KMS-11 (cell line): ENCODE results near the gene CCSER1.

ENCODE experiments used
- H2AFZ ChIP-seq: fragments of 200-600 bp; sonication (generic); 2 replicates; pipeline ENCODE4 v1.6.1; 2016; ENCODE audit warnings: antibody characterized with exemption, mixed run types, low read depth
- H3K27ac ChIP-seq: fragments of 200-600 bp; sonication (generic); 2 replicates; pipeline ENCODE4 v1.6.1; 2016; ENCODE audit warnings: mild to moderate bottlenecking, mixed run types
- H3K27me3 ChIP-seq: fragments of 200-600 bp; sonication (generic); 2 replicates; pipeline ENCODE4 v1.6.1; 2017; ENCODE audit warnings: mild to moderate bottlenecking, low read depth, mixed run types, moderate library complexity; ENCODE audit not compliant: insufficient read depth
- H3K36me3 ChIP-seq: fragments of 200-600 bp; sonication (generic); 2 replicates; pipeline ENCODE4 v1.6.1; 2017; ENCODE audit warnings: mild to moderate bottlenecking, mixed run types; ENCODE audit not compliant: insufficient read depth
- H3K4me1 ChIP-seq: fragments of 200-600 bp; sonication (generic); 2 replicates; pipeline ENCODE4 v1.6.1; 2016; ENCODE audit warnings: mild to moderate bottlenecking, low read depth, mixed run types; ENCODE audit not compliant: poor library complexity, severe bottlenecking
- H3K4me2 ChIP-seq: fragments of 200-600 bp; sonication (generic); 2 replicates; pipeline ENCODE4 v1.7.0; 2016; ENCODE audit warnings: mild to moderate bottlenecking, mixed run types
- H3K4me3 ChIP-seq: fragments of 200-600 bp; sonication (generic); IDR thresholded peaks from 2 replicates; pipeline ENCODE4 v1.6.1; 2017; ENCODE audit warnings: low read depth, low read length, mixed read lengths; ENCODE audit not compliant: insufficient read depth
- H3K79me2 ChIP-seq: fragments of 200-600 bp; sonication (generic); 2 replicates; pipeline ENCODE4 v1.6.1; 2016; ENCODE audit warnings: low read depth, mixed run types; ENCODE audit not compliant: insufficient read depth
- H3K9ac ChIP-seq: fragments of 200-600 bp; sonication (generic); 2 replicates; pipeline ENCODE4 v1.6.1; 2016; ENCODE audit warnings: mild to moderate bottlenecking, mixed run types
- H4K20me1 ChIP-seq: fragments of 200-600 bp; sonication (generic); 2 replicates; pipeline ENCODE4 v1.6.1; 2016; ENCODE audit warnings: mild to moderate bottlenecking, mixed run types; ENCODE audit not compliant: insufficient read depth
- TF ChIP-seq, protein P1 (sequence below): fragments of 200-600 bp; sonication (generic); conservative IDR thresholded peaks from 2 replicates; pipeline ENCODE4 v1.6.1; 2017; ENCODE audit warnings: low read depth, mild to moderate bottlenecking, antibody characterized with exemption, low read length, moderate library complexity, mixed read lengths

CCSER1 gene

DNA sequence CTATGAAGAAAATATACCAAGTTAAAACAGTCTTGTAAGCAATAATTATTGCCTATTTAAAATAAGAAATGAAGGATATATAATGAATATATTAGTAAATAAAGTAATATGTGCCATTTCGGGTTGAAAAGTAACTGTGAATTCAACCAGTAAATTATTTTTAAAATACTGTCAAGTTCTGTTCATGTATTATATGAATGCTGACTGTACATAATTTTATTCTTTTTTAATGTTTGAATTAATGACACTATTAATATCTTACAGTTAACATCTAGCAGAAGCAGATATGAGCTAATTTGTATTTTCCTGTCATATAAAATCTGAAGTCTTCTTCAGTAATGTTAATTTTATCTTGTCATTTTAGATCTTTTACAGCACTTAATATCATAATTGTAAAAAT lies 632.9 kb downstream of the CCSER1 start:
- H4K20me1 ChIP-seq = no peaks in the 10 kb centered on the region
- no peak overlapping the region for H3K27ac ChIP-seq
- H3K27me3 ChIP-seq = no peaks in the 10 kb centered on the region
- no peak overlapping the region for H2AFZ ChIP-seq
- H3K79me2 ChIP-seq = no peaks in the 10 kb centered on the region
- H3K4me2 ChIP-seq = no peak overlapping the region
- H3K36me3 ChIP-seq = no peaks in the 10 kb centered on the region
- H3K9ac ChIP-seq = no peak overlapping the region
- no peaks in the 10 kb centered on the region for H3K4me1 ChIP-seq
- TF ChIP-seq, protein P1, sequence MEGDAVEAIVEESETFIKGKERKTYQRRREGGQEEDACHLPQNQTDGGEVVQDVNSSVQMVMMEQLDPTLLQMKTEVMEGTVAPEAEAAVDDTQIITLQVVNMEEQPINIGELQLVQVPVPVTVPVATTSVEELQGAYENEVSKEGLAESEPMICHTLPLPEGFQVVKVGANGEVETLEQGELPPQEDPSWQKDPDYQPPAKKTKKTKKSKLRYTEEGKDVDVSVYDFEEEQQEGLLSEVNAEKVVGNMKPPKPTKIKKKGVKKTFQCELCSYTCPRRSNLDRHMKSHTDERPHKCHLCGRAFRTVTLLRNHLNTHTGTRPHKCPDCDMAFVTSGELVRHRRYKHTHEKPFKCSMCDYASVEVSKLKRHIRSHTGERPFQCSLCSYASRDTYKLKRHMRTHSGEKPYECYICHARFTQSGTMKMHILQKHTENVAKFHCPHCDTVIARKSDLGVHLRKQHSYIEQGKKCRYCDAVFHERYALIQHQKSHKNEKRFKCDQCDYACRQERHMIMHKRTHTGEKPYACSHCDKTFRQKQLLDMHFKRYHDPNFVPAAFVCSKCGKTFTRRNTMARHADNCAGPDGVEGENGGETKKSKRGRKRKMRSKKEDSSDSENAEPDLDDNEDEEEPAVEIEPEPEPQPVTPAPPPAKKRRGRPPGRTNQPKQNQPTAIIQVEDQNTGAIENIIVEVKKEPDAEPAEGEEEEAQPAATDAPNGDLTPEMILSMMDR = no peak
- no peak overlapping the region for H3K4me3 ChIP-seq

DNA sequence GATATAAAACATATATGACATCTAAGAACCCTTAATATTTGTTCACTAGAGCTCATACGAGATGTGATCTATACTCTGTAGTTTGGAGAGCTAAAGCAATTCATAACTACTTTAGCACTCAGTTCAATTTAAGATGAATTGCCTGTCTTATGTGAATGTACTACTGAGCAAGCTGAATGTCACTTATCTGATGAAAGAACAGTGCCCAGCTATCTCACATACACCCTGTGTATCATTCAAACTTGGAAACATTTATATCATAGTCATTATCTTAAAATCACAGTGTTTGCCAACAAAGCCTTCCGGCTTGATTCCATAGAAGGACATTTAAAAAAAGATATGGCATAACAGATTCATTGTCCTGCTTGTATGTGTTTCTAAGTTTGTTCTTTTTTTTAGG lies 639.6 kb downstream of the CCSER1 start:
- no peaks in the 10 kb centered on the region for H3K27me3 ChIP-seq
- no peaks in the 10 kb centered on the region for H3K36me3 ChIP-seq
- no peak overlapping the region for H2AFZ ChIP-seq
- no peaks in the 10 kb centered on the region for H3K79me2 ChIP-seq
- H3K4me2 ChIP-seq = no peak overlapping the region
- H3K9ac ChIP-seq = no peak overlapping the region
- TF ChIP-seq, protein P1 = no peak
- no peak overlapping the region for H3K4me3 ChIP-seq
- H3K27ac ChIP-seq = no peak overlapping the region
- no peaks in the 10 kb centered on the region for H3K4me1 ChIP-seq
- H4K20me1 ChIP-seq = no peaks in the 10 kb centered on the region

DNA sequence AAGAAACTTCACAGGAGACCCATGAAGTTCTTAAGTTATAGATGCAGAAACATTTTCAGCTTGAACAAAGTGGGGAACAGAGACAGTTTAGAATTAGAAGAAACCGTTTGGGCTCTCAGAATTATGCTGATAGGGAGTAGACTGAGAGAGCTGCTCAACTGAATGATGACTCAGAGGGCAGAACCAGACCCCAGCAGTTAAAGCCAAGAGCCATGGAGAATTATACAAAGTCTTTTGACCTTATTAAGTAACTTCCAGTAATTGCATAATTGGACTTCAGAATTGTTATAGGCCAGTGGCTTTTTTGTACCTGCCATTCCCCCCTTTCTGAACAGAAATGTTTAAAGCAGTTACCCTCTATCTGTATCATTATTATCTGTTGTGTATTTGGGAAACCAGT lies 642.1 kb downstream of the CCSER1 start:
- TF ChIP-seq, protein P1 = no peak
- no peak overlapping the region for H3K4me3 ChIP-seq
- no peaks in the 10 kb centered on the region for H3K4me1 ChIP-seq
- no peaks in the 10 kb centered on the region for H3K36me3 ChIP-seq
- H2AFZ ChIP-seq = no peak overlapping the region
- H3K79me2 ChIP-seq = no peaks in the 10 kb centered on the region
- no peaks in the 10 kb centered on the region for H3K27me3 ChIP-seq
- H3K9ac ChIP-seq = no peak overlapping the region
- no peaks in the 10 kb centered on the region for H4K20me1 ChIP-seq
- no peak overlapping the region for H3K4me2 ChIP-seq
- no peak overlapping the region for H3K27ac ChIP-seq

DNA sequence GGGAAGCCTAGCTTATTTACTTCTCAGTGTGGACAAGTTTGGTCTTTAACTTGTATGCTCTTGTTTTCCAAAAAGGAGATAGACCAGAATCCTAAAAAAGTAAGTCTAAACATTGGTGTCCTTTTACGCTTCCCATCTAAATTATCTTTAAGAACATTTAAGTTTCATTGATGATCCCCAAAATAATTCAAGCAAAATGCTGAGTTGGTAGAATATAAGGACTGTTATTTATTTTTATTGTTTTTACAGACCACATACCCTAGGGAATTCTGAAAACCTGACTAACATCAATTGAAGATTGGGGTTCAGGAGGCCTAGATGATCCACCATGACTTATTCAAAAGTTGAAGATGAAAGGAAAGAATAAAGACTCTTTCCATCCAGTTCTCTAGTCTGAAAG lies 653.0 kb downstream of the CCSER1 start:
- Histone ChIP-seq H3K9ac (no peak overlapping the region), H3K4me3 (no peak overlapping the region), H3K36me3 (no peaks in the 10 kb centered on the region), H2AFZ (no peak overlapping the region), H3K27ac (no peak overlapping the region), H3K27me3 (no peaks in the 10 kb centered on the region), H4K20me1 (no peaks in the 10 kb centered on the region), H3K4me2 (no peak overlapping the region), H3K4me1 (no peaks in the 10 kb centered on the region), H3K79me2 (no peaks in the 10 kb centered on the region)
- TF ChIP-seq, protein P1 = no peak

DNA sequence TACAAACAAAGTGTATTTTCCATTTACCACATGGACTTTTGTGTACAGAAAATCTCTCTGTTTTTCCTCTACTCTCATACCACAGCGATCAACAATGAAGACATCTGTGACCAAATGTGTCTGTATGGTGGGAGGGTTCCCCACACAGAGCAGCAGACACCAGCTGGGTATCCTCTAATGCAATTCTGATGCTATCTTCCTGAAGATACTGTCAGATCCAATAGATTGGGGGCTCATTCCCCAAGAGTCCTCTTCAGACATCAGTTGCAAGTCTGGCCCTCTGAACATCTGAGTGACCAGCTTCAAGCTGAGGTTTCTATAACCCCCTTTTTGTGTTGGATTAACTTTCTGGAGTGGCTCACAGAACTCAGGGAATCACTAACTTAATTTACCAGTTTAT lies 659.4 kb downstream of the CCSER1 start:
- no peak overlapping the region for H2AFZ ChIP-seq
- no peak overlapping the region for H3K4me2 ChIP-seq
- no peaks in the 10 kb centered on the region for H3K27me3 ChIP-seq
- no peaks in the 10 kb centered on the region for H3K79me2 ChIP-seq
- TF ChIP-seq, protein P1 = no peak
- H3K4me3 ChIP-seq = no peak overlapping the region
- no peaks in the 10 kb centered on the region for H3K4me1 ChIP-seq
- no peaks in the 10 kb centered on the region for H4K20me1 ChIP-seq
- H3K9ac ChIP-seq = no peak overlapping the region
- H3K27ac ChIP-seq = no peak overlapping the region
- H3K36me3 ChIP-seq = no peaks in the 10 kb centered on the region
